ENCODE results near the gene LRIG2.
"Not testable (repeated sequence)": the region's sequence is repeated elsewhere in the genome, so short reads cannot be mapped to it uniquely, and the experiment has no call there.

Gene LRIG2

GRCh38 chr1:113126207-113126606 lies 53.2 kb downstream of the LRIG2 start:
- DNase-seq (ENCODE audit: low read depth) = no peak

- no peak for DNase-seq (ENCODE audit: low read depth)
Measured at GRCh38 chr1:113128116-113128515, 55.1 kb downstream of the LRIG2 start.

- DNase-seq (ENCODE audit: low read depth) = no peak
Measured at GRCh38 chr1:113129529-113130185, 56.7 kb downstream of the LRIG2 start.

DNA sequence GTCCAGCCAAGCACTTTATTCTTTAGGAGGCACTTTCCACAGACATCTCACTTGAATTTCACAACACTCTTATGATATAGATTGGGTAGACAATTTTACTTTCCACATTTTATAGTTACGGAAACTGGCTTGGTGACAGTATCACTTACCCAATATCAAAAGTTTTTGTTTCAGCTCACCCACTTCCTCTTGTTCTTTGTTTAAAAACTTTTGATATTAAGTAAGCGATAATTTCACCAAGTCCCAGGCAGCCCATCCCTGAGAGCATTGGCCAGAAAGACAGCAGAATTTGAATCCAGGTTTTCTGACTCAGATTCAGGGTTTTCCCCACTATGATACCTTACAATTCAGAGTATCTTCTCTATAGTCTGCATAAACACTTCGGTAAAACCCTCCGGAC lies 60.0 kb downstream of the LRIG2 start:
- DNase-seq (ENCODE audit: low read depth) = no peak

GRCh38 chr1:113133759-113134158 lies 60.8 kb downstream of the LRIG2 start:
- no peak for DNase-seq (ENCODE audit: low read depth)

GRCh38 chr1:113135460-113135859 lies 62.5 kb downstream of the LRIG2 start:
- DNase-seq (ENCODE audit: low read depth) = no peak

DNA sequence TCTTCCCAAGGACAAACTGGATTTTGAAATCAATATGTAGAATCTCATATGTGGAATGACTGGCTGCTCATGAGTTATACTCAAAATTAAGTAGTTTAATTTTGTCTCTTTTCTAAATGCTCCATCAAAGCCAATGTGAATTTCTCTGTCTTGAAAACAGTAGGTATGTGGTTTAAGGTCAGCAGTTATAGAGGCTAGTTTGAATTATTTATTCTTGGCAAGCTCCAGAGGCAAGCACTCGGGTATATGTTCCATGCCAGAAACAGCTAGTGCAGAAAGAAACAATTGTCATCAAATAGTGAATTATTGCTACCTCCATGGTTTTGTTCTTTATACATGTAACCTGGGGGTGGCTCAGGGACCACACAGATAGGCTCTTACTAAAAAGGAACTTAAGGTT lies 63.5 kb downstream of the LRIG2 start:
- DNase-seq (ENCODE audit: low read depth) = no peak

DNA sequence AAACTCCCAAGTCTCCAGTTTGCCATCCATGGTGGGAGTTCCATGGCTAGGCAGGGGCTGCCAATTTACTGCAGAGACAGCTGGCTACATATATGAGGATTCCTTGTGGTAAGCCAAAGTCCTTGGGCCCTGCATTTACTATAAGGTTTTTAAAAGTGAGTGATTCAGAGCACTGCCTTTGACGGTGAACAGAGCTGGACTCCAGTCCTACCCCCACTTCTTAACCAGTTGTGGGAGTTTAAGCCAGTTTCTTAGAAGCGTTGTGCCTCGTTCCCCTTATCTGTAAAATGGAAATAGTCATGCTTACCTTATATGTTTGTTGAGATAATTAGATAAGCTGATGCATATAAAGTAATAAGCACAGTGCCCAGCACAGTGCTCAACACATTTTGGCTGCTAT lies 64.6 kb downstream of the LRIG2 start:
- no peak for DNase-seq (ENCODE audit: low read depth)

GRCh38 chr1:113138778-113139177 lies 65.8 kb downstream of the LRIG2 start:
- no peak for DNase-seq (ENCODE audit: low read depth)

GRCh38 chr1:113140176-113140575 lies 67.2 kb downstream of the LRIG2 start:
- no peak for DNase-seq (ENCODE audit: low read depth)

- DNase-seq (ENCODE audit: low read depth) = peak; percentile 29
Measured at GRCh38 chr1:113140588-113141446, 67.8 kb downstream of the LRIG2 start.

- no peak for DNase-seq (ENCODE audit: low read depth)
Measured at GRCh38 chr1:113141650-113142473, 68.9 kb downstream of the LRIG2 start.

DNA sequence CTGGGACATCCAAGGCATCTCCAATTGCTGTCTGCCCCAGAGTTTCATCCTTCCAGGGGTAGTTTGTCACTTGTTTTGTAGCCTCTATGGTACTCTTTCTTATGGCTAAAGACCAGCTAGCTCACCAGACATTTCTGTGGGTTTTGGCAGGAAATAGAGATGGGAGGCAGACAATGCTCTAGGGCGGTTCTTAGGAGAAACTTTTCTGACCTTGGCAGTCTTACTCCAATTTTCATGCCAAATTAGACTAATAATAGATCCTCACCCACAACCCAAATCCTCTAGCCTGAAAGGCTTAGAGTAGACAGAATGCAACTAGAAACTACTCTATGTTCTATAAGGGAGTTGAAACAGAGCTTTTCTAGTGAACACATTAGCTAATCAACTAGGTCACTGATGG lies 69.8 kb downstream of the LRIG2 start:
- no peak for DNase-seq (ENCODE audit: low read depth)

DNA sequence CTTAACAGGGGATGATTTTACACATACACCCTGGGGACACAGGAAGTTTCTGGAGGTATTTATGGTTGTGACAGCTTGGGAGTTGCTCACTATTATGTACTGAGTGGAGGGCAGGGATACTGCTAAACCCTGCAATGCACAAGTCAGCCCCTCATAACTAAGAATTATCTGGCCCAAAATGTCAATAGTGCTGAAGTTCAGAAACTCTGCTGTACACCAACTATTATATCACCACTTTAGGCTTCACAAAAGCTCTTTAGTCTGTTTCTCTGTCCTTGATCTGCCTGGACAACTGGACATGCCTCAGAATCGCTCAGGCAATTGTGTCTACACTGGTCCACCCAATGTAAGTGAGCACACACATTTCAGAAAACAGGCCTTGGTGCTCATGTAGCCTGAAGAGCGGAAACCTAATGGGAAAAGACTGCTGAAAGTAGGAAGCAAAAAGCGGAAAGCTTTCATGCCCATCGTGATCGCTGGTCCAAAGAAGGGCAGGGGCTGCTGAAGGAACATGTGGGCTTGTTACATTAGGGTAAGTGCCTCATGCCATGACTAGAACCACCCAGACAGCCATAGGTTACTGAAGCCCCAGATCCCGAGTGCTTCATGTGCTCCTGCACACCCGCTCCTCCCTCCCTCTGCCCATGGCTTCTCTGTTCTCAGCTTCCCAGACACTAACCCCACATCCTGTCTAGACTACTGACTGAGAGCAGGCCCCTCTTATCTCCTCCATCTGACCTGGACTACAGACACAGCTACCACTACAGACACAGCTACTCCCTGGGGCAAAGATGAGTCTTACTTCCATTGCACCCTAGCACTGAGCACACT lies 73.5 kb downstream of the LRIG2 start:
- DNase-seq (ENCODE audit: low read depth) = no peak

- DNase-seq (ENCODE audit: low read depth) = no peak
Measured at GRCh38 chr1:113147073-113147625, 74.2 kb downstream of the LRIG2 start.

DNA sequence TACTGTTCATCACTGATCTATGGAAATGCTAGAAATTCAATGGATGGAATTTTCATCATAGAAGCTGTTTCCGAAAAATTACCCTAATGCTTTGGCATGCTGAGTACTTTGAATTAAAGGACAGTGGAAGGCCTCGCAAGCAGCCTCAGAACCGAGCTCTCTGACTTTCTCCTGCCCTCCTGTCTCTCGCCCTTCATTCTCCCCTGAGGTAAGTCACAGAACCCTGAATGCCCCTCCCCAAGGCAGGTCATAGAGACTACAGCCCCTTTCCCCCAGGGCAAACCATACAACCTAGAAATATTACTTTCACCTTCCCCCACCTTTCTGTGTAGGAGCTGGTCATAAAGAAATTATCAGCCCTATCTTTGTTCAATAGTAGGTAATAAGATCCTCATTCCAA lies 74.8 kb downstream of the LRIG2 start:
- DNase-seq (ENCODE audit: low read depth) = no peak

DNA sequence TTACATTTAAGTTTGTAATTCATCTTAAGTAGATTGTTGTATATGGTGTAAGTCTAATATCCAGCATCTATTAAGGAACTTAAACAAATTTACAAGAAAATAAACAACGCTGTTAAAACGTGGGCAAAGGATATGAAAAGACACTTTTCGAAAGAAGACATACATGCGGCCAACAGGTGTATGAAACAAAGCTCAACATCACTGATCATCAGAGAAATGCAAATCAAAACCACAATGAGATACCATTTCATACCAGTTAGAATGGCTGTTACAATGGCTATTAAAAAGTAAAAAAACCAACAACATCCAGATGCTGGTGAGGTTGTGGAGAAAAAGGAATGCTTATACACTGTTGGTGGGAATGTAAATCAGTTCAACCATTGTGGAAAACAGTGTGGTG lies 77.5 kb downstream of the LRIG2 start:
- not testable (repeated sequence) for DNase-seq (ENCODE audit: low read depth)

GRCh38 chr1:113153116-113153803 lies 80.3 kb downstream of the LRIG2 start:
- DNase-seq (ENCODE audit: low read depth) = no peak

- DNase-seq (ENCODE audit: low read depth) = no peak
Measured at GRCh38 chr1:113156368-113156767, 83.4 kb downstream of the LRIG2 start.

DNA sequence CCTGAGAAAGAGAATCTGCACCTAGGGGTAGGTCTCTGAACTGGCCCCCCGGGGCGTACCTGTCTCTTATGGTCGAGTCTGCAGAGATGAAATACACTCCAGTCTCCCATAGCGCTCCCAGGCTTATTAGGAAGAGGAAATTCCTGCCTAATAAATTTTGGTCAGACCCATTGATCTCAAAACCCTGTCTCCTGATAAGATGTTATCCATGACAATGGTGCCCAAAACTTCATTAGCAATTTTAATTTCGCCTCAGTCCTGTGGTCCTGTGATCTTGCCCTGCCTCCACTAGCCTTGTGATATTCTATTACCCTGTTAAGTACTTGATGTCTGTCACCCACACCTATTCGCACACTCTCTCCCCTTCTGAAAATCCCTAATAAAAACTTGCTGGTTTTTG lies 85.7 kb downstream of the LRIG2 start:
- not testable (repeated sequence) for DNase-seq (ENCODE audit: low read depth)

- DNase-seq (ENCODE audit: low read depth) = no peak
Measured at GRCh38 chr1:113166473-113166872, 93.5 kb downstream of the LRIG2 start.

Measured in activated T-cell treated with anti-CD3 and anti-CD28 coated beads for 1 hour (primary cell).